Activated CD4-positive, CD25-positive, alpha-beta regulatory T cell treated with anti-CD3 and anti-CD28 coated beads, Interleukin-2, amount 50 U/mL, for 72 hours (primary cell): ENCODE data around the gene C17orf58.

Source experiments
- DNase-seq: peaks from one replicate; pipeline ENCODE4 v3.0.0; 2021

Gene C17orf58

GRCh38 chr17:67947325-67947813 is 48.9 kb downstream of the C17orf58 start:
- no peak for DNase-seq

GRCh38 chr17:67946513-67946912 is 49.8 kb downstream of the C17orf58 start:
- no peak for DNase-seq

GRCh38 chr17:67944035-67944434 is 52.2 kb downstream of the C17orf58 start:
- no peak for DNase-seq

- DNase-seq = no peak
Observed at GRCh38 chr17:67942810-67943209, 53.5 kb downstream of the C17orf58 start.
